Left hindlimb (tissue), 1 donor: ENCODE results near the gene RNH1.

ENCODE experiments used
- DNase-seq: peaks from one replicate; pipeline ENCODE4 v3.0.0-alpha.2; 2018

RNH1 gene

DNA sequence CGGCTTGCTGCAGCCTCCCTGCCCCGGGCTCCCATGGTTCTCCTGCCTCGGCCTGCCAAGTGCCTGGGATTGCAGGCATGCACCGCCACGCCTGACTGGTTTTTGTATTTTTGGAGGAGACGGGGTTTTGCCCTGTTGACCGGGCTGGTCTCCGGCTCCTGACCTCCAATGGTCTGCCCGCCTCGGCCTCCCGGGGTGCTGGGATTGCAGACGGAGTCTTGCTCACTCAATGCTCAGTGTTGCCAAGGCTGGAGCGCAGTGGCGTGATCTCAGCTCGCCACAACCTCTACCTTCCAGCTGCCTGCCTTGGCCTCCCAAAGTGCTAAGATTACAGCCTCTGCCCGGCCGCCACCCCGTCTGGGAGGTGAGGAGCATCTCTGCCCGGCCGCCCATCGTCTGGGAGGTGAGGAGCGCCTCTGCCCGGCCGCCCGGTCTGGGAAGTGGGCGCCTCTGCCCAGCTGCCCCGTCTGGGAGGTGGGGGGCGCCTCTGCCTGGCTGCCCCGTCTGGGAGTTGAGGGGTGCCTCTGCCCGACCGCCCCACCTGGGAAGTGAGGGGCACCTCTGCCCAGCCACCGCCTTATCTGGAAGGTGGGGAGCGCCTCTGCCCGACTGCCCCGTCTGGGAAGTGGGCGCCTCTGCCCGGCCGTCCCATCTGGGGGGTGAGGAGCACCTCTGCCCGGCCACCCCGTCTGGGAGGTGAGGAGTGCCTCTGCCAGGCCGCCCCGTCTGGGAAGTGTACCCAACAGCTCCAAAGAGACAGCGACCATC is 10.1 kb upstream of the RNH1 start:
- peak; percentile 36 for DNase-seq

DNA sequence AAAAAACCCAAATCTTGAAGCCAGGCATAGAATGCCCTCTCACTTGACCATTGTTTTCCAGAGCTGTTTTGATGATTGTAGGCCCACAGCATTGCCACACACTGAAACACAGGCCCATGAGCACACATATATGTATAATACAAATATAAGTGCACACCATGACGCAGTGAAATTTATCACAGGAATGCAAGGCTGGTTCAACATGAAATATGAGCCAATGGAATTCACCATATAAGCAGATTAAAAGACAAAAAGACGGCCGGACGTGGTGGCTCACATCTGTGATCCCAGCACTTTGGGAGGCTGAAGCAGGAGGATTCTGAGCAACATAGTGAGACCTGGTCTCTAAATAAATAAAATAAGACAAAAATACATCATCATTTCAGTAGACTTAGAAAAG is 9.4 kb upstream of the RNH1 start:
- no peak for DNase-seq

DNA sequence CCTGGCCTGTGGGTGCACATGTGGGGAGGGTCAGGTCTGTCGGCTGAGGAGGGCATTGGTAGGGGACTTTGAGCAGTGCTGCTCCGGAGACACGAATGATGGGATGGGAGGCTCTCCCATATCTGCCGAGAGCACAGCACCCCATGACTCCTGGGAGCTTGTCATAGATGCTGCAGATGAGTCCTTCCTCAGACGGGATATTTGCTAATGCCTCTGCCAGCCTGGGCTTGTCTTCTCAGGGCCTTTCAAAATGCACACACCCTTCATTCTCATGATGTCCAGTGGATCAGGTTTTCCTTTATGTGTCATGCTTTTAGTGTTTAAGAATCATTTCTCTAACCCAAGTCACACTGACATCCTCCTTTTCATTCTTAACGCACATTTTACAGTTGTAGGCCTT is 8.1 kb upstream of the RNH1 start:
- no peak for DNase-seq

GRCh38 chr11:514606-515005 is 7.6 kb upstream of the RNH1 start:
- no peak for DNase-seq

DNA sequence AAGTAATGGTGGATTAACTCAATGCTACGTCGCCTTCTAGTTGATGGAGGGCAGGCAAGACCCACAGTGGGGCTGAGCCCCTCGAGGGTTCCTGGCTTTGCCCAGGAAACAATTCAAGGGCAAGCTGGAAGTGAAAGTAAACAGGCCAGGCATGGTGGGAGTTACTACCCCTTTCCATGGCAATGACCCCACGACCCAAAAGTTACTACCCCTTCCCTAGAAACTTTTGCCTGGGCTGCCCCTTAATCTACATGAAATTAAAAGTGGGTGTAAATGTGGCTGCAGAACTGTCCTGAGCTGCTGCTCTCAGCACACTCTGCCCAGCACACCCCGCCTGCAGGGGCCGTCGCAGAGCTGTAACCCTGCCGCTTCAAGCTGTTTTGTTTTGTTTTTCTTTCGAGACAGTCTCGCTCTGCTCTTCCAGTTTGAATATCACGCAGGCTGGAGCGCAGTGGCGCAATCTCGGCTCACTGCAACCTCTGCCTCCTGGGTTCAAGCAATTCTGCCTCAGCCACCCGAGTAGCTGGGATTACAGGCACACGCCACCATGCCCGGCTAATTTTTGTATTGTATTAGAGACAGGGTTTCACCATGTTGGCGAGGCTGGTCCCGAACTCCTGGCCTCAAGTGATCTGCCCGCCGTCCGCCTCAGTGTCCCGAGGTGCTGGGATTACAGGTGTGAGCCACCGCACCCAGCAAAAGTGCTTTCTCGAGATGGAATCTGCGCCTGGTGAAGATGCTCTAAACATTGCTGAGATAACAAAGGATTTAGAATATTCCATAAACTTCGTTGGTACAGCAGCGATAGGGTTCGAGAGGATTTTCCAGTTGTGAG is 5.9 kb upstream of the RNH1 start:
- no peak for DNase-seq

- DNase-seq: no peak
Measured at GRCh38 chr11:508956-509355, 1.9 kb upstream of the RNH1 start.

DNA sequence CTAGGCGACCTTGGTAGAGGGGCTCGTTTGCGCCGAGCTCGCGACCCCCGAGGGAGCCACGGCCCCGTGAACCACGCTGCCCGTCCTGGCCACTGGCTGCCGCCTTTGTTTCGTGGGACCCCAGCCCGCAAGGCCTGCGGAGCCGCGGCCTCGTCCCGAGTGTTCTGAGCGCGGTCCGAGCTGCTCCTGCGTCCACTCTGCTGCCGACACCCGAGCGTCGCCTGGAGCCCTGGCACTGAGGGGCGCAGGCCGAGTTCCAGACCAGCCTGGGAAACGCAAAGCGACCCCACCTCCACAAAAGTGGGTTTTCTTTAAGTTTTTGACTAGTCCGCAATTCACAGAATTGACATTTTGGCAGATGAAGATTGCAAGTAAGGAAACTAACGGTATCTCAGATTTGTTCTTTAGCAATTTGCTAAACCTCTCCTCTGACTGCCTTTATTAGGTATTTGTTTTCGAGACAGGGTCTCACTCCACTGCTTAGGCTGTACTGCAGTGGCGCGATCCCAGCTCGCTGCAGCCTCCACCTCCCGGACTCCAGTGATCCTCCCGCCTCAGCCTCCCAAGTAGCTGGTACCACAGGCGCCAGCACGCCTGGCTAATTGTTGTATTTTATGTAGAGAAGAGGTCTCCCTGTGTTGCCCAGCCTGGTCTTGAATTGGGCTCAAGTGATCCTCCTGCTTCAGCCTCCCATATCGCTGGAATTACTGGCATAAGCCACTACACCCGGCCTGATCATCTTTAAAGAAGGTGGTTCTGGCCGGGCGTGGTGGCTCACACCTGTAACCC is 879 bp upstream of the RNH1 start:
- DNase-seq: no peak

- DNase-seq: peak; percentile 99
Measured at GRCh38 chr11:506238-506994, 626 bp downstream of the RNH1 start.

DNA sequence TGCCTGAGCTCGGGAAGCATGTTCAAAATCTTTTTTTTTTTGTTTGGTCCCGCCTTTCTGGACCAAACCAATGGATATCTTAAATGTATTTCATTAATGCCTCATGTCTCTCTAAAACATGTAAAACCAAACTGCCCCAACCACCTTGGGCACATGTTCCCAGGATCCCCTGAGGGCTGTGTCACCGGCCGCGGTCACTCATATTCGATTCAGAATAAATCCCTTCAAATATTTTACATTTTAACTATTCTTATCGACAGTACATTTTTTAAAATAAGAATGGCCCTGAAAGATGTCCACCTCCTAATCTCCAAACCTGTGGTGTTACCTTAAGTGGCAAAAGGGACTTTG is 2.1 kb downstream of the RNH1 start:
- DNase-seq: no peak

GRCh38 chr11:504053-504993 is 2.7 kb downstream of the RNH1 start:
- DNase-seq: peak; percentile 71

GRCh38 chr11:503179-503981 is 3.7 kb downstream of the RNH1 start:
- no peak for DNase-seq

GRCh38 chr11:502288-503178 is 4.5 kb downstream of the RNH1 start:
- DNase-seq: no peak

- no peak for DNase-seq
Measured at GRCh38 chr11:501683-502287, 5.3 kb downstream of the RNH1 start.

DNA sequence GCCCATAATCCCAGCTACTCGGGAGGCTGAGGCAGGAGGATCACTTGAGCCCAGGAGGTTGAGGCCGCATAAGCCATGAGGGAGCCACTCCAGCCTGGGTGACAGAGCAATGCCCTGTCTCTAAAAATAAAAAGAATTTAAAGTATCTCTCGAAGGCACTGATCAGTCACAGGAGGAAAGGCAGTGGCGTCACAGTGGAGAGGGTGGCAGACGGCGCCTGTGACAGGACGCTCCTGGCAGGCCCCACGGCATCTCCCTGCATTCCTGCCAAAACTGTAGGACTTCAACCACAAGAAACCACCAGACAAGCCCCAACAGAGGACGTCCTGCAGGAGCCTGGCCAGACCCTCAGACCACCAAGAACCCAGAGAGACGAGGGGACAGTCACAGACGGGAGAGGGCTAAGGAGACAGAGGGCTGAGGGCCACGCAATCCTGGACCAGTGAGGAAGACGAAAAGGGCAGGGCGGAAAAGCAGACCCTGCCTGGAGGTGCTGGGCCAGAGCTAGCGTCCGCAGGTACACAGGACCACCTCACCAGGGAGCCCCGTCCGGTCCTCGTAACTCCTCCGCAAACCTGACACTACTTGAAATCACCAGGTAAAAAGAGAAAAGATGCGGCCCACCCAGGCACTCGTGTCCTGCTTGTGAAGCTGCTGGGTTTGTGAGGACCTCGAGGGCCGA is 5.9 kb downstream of the RNH1 start:
- DNase-seq: no peak

GRCh38 chr11:499201-500076 is 7.6 kb downstream of the RNH1 start:
- no peak for DNase-seq

DNA sequence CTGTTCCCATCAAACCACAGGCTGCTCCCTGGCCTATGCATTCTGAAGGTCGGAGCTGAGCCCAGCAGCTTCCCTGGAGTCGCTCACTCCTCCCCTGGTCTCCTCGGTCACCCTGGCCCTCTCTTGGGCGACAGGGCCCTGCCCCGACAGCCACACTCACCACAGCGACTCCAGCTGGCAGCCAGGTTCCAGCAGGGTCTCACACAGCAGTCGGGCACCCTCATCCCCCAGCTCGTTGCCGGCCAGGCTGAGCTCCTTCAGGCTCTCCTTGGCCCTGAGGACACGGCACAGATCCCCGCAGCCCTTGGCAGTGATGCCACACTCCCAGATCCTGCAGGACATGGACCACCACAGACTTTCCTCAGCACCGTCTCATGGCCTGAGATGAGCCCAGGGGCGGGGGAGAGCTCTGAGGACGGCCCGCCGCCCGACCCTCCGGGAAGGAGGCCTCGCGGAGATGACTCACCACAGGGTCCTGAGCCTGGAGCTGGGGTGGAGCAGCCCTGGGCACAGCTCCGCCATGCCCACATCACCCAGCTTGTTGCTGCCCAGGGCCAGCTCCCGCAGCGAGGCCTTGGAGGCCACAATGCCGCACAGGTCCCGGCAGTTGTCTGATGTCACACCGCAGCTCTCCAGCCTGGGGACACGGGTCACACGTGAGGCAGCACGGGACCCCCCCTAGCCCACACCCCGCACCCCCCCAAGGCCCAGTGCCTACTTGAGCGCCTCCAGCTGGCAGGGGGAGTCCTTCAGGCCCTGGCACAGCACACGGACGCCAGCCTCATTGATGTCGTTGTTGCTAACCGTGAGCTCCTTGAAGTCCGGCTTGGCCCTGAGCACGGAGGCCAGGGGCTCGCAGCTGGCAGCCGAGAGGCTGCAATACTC is 8.5 kb downstream of the RNH1 start:
- no peak for DNase-seq
